ENCODE measurements around the gene SPRR3. TPM values are rescaled to one million over a fixed set of nuclear protein-coding genes. Genes with fewer than 3 reads are reported as not detected.

Gene SPRR3
- total RNA-seq, 1 experiment from 2014 or later, result not detected

DNA sequence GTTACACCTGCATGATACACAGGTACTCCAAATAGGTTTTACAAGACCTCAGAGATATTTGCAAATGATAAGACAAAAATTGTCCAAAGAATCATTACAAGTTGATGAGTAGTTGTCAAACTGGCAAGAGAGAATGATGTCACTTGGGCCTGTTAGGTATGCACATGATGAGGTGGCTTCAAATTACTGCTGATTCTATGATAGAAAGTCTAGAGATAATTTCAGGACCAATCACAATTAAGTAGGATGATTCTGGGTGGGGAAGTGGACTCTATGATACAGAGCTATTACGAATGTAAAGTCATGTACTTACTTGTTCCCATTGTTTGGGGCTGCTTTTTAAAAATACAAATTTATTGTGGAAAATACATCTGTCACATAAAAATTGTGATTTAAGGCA, 24.2 kb downstream of the SPRR3 start:
- DNase-seq (ENCODE audit: low read depth, low spot score) (no peak), ATAC-seq (no peak)
- Histone ChIP-seq H3K9me2 (ENCODE audit: insufficient read depth) (no peaks in the 10 kb centered on the region), H3K4me3 (replicated peaks in 1 of 2; ENCODE audit: low read depth in 1 of 2, low read length in 2 of 2) (no peak overlapping the region), H3K9ac (ENCODE audit: low read length) (no peak overlapping the region), H3K9me3 (ENCODE audit: control insufficient read depth in 1 of 2, insufficient read depth in 1 of 2, low read depth in 1 of 2, low read length in 2 of 2) (no peaks in the 10 kb centered on the region), H3K4me2 (ENCODE audit: low read length) (no peak overlapping the region), H3K27ac (ENCODE audit: low read depth, low read length) (no peak overlapping the region), H3K36me3 (ENCODE audit: control insufficient read depth in 1 of 2, insufficient read depth in 2 of 2, low read length in 2 of 2) (no peaks in the 10 kb centered on the region), H2AFZ (ENCODE audit: low read depth, low read length, poor library complexity, severe bottlenecking) (no peak overlapping the region), H3K27me3 (ENCODE audit: insufficient read depth, low read length) (peaks cover 16% of the 10 kb centered on the region; the same call in 1 of the 2 replicates), H4K20me1 (ENCODE audit: insufficient read depth) (no peaks in the 10 kb centered on the region), H3K79me2 (ENCODE audit: insufficient read depth, low read length) (no peaks in the 10 kb centered on the region), H3K4me1 (ENCODE audit: control insufficient read depth in 1 of 2, insufficient read depth in 2 of 2, low read length in 2 of 2) (no peaks in the 10 kb centered on the region)
- CTCF ChIA-PET, result no interaction called here
- intact Hi-C loops (cut with micrococcal nuclease), result no loop called here
- RAD21 ChIA-PET (ENCODE audit: low non-redundant PET in 1 of 2, low total read pairs in 2 of 2, uncharacterized antibody in 2 of 2, unreplicated experiment in 2 of 2), result no interaction called here
- POLR2A ChIA-PET, result no interaction called here
- TF ChIP-seq POLR2A (IDR thresholded peaks at IDR 0.05; ENCODE audit: borderline replicate concordance, extremely low read depth, insufficient read depth, insufficient read length) (no peak), SP1 (IDR thresholded peaks at IDR 0.05; ENCODE audit: low read depth) (no peak), ZNF274 (IDR thresholded peaks at IDR 0.05; ENCODE audit: low read depth, low read length) (no peak), ZFX (IDR thresholded peaks at IDR 0.05) (no peak), CBX3 (IDR thresholded peaks at IDR 0.05; ENCODE audit: low read depth) (no peak), SIN3A (IDR thresholded peaks at IDR 0.05; ENCODE audit: low read depth) (no peak), SRF (IDR thresholded peaks at IDR 0.05; ENCODE audit: low read depth) (no peak), EZH2 (IDR thresholded peaks at IDR 0.05) (no peak), YY1 (IDR thresholded peaks at IDR 0.05; ENCODE audit: extremely low read depth, insufficient replicate concordance, low read depth, low read length) (no peak), EZH2phosphoT487 (IDR thresholded peaks at IDR 0.05; ENCODE audit: borderline replicate concordance) (no peak), EGR1 (IDR thresholded peaks at IDR 0.05; ENCODE audit: low read depth) (no peak), TCF7L2 (IDR thresholded peaks at IDR 0.05; ENCODE audit: borderline replicate concordance, extremely low read depth, insufficient read depth, insufficient read length) (no peak), JUND (IDR thresholded peaks at IDR 0.05) (no peak), RAD21 (IDR thresholded peaks at IDR 0.05; ENCODE audit: low read depth) (no peak)
- TF ChIP-seq, protein P1, sequence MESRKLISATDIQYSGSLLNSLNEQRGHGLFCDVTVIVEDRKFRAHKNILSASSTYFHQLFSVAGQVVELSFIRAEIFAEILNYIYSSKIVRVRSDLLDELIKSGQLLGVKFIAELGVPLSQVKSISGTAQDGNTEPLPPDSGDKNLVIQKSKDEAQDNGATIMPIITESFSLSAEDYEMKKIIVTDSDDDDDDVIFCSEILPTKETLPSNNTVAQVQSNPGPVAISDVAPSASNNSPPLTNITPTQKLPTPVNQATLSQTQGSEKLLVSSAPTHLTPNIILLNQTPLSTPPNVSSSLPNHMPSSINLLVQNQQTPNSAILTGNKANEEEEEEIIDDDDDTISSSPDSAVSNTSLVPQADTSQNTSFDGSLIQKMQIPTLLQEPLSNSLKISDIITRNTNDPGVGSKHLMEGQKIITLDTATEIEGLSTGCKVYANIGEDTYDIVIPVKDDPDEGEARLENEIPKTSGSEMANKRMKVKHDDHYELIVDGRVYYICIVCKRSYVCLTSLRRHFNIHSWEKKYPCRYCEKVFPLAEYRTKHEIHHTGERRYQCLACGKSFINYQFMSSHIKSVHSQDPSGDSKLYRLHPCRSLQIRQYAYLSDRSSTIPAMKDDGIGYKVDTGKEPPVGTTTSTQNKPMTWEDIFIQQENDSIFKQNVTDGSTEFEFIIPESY (IDR thresholded peaks at IDR 0.05; ENCODE audit: extremely low read depth, insufficient replicate concordance, low read length), result no peak
- TF ChIP-seq, protein P2, sequence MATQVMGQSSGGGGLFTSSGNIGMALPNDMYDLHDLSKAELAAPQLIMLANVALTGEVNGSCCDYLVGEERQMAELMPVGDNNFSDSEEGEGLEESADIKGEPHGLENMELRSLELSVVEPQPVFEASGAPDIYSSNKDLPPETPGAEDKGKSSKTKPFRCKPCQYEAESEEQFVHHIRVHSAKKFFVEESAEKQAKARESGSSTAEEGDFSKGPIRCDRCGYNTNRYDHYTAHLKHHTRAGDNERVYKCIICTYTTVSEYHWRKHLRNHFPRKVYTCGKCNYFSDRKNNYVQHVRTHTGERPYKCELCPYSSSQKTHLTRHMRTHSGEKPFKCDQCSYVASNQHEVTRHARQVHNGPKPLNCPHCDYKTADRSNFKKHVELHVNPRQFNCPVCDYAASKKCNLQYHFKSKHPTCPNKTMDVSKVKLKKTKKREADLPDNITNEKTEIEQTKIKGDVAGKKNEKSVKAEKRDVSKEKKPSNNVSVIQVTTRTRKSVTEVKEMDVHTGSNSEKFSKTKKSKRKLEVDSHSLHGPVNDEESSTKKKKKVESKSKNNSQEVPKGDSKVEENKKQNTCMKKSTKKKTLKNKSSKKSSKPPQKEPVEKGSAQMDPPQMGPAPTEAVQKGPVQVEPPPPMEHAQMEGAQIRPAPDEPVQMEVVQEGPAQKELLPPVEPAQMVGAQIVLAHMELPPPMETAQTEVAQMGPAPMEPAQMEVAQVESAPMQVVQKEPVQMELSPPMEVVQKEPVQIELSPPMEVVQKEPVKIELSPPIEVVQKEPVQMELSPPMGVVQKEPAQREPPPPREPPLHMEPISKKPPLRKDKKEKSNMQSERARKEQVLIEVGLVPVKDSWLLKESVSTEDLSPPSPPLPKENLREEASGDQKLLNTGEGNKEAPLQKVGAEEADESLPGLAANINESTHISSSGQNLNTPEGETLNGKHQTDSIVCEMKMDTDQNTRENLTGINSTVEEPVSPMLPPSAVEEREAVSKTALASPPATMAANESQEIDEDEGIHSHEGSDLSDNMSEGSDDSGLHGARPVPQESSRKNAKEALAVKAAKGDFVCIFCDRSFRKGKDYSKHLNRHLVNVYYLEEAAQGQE (IDR thresholded peaks at IDR 0.05; ENCODE audit: low read depth), result no peak
- BruUV-seq (replicated peaks), result no TSS peak

All from HCT116 (cell line).